OCI-LY1 (cell line): ENCODE results near the gene HMGB3.

Experiments
- H2AFZ ChIP-seq: fragments of 200-600 bp; sonication (generic), shearing (Covaris generic); 2 replicates; pipeline ENCODE4 v1.6.0; 2014; ENCODE audit warnings: antibody characterized with exemption, mild to moderate bottlenecking, low read length
- H3F3A ChIP-seq: fragments of 200-600 bp; sonication (generic), shearing (Covaris generic); 2 replicates; pipeline ENCODE4 v1.6.0; 2014; ENCODE audit warnings: mild to moderate bottlenecking, antibody characterized with exemption, low read length, moderate library complexity; ENCODE audit not compliant: insufficient read depth
- H3K27ac ChIP-seq: fragments of 200-600 bp; sonication (generic); 2 replicates; pipeline ENCODE4 v1.5.1; 2014; ENCODE audit warnings: low read length, mixed run types, mild to moderate bottlenecking, low read depth; ENCODE audit not compliant: poor library complexity, severe bottlenecking
- H3K27me3 ChIP-seq: fragments of 200-600 bp; sonication (generic); 2 replicates; pipeline ENCODE4 v1.6.0; 2014; ENCODE audit warnings: antibody characterized with exemption, mild to moderate bottlenecking, low read length, moderate library complexity; ENCODE audit not compliant: insufficient read depth
- H3K36me3 ChIP-seq: fragments of 200-600 bp; sonication (generic); 2 replicates; pipeline ENCODE4 v1.6.1; 2014; ENCODE audit warnings: mild to moderate bottlenecking, antibody characterized with exemption, low read length, moderate library complexity, mixed read lengths; ENCODE audit not compliant: insufficient read depth
- H3K4me1 ChIP-seq: fragments of 200-600 bp; sonication (generic); 2 replicates; pipeline ENCODE4 v1.5.1; 2014; ENCODE audit warnings: mild to moderate bottlenecking, low read length, moderate library complexity; ENCODE audit not compliant: insufficient read depth, severe bottlenecking
- H3K4me2 ChIP-seq: fragments of 200-600 bp; sonication (generic), shearing (Covaris generic); 2 replicates; pipeline ENCODE4 v1.6.1; 2014; ENCODE audit warnings: low read length
- H3K4me3 ChIP-seq: fragments of 200-600 bp; sonication (generic); 2 replicates; pipeline ENCODE4 v1.5.1; 2014; ENCODE audit warnings: low read length, low read depth, mild to moderate bottlenecking, mixed read lengths; ENCODE audit not compliant: poor library complexity, severe bottlenecking
- H3K79me2 ChIP-seq: fragments of 200-600 bp; shearing (Covaris generic); 2 replicates; pipeline ENCODE4 v1.6.1; 2016; ENCODE audit warnings: mixed run types, low read length, mixed read lengths; ENCODE audit not compliant: insufficient read depth
- H3K9ac ChIP-seq: fragments of 200-600 bp; sonication (generic), shearing (Covaris generic); 2 replicates; pipeline ENCODE4 v1.6.1; 2014; ENCODE audit warnings: mild to moderate bottlenecking, low read length, mixed read lengths
- H3K9me2 ChIP-seq: fragments of 200-600 bp; sonication (generic), shearing (Covaris generic); 2 replicates; pipeline ENCODE4 v1.6.1; 2014; ENCODE audit warnings: low read depth, mild to moderate bottlenecking, low read length, mixed read lengths
- H3K9me3 ChIP-seq: fragments of 200-600 bp; shearing (Covaris generic); 2 replicates; pipeline ENCODE4 v1.6.1; 2014; ENCODE audit warnings: low read length, mixed read lengths
- H4K20me1 ChIP-seq: fragments of 200-600 bp; sonication (generic), shearing (Covaris generic); 2 replicates; pipeline ENCODE4 v1.6.0; 2016; ENCODE audit warnings: mild to moderate bottlenecking, low read length; ENCODE audit not compliant: insufficient read depth
- CTCF ChIP-seq: fragments of 200-600 bp; sonication (generic), shearing (Covaris generic); IDR thresholded peaks from 2 replicates; pipeline ENCODE4 v1.5.1; 2017; ENCODE audit warnings: mild to moderate bottlenecking, antibody characterized with exemption, low read length, moderate library complexity, mixed read lengths
- EZH2 ChIP-seq: fragments of 200-600 bp; sonication (generic), shearing (Covaris generic); IDR thresholded peaks from 2 replicates; pipeline ENCODE4 v1.8.0; 2017; ENCODE audit warnings: borderline replicate concordance, mixed run types, mild to moderate bottlenecking, antibody characterized with exemption, low read length, moderate library complexity, mixed read lengths

Gene HMGB3

DNA sequence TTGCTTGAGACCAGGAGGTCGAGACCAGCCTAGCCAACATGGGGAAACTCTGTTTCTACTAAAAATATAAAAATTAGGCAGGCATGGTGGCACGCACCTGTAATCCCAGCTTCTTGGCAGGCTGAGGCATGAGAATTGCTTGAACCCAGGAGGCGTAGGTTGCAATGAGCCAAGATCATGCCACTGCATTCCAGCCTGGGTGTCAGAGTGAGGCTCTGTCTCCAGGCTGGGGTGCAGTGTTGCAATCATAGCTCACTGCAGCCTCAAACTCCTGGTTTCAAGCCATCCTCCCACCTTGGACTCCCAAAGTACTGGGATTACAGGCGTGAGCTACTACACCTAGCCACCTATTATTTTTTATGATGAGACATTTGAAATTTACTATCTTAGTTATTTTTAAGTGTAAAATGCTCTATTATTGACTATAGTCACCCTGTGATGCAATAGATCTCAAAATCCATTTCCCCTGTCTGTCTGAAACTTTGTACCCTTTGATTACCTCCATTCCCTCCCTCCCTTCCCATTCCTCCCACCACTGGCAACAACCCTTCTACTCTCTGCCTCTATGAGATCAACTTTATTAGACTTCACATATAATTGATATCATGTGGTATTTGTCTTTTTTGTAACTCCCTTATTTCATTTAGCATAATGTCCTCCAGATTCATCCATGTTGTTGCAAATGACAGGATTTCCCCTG is 23.4 kb downstream of the HMGB3 start:
- H3K79me2 ChIP-seq: no peaks in the 10 kb centered on the region
- no peaks in the 10 kb centered on the region for H3K9me2 ChIP-seq
- TF ChIP-seq EZH2: no peak
- no peak for TF ChIP-seq CTCF
- no peak overlapping the region for H3K27ac ChIP-seq
- H3K9me3 ChIP-seq: no peaks in the 10 kb centered on the region
- no peaks in the 10 kb centered on the region for H3K27me3 ChIP-seq
- H3K4me1 ChIP-seq: no peaks in the 10 kb centered on the region
- H2AFZ ChIP-seq: no peak overlapping the region
- no peaks in the 10 kb centered on the region for H3F3A ChIP-seq
- H3K36me3 ChIP-seq: no peaks in the 10 kb centered on the region
- no peak overlapping the region for H3K4me3 ChIP-seq
- no peaks in the 10 kb centered on the region for H4K20me1 ChIP-seq
- H3K4me2 ChIP-seq: no peak overlapping the region
- no peak overlapping the region for H3K9ac ChIP-seq

- Histone ChIP-seq H3K4me1 (no peaks in the 10 kb centered on the region), H3K79me2 (no peaks in the 10 kb centered on the region), H3K9me2 (no peaks in the 10 kb centered on the region), H3K36me3 (no peaks in the 10 kb centered on the region), H3F3A (no peaks in the 10 kb centered on the region), H3K9ac (no peak overlapping the region), H3K9me3 (no peaks in the 10 kb centered on the region), H3K27me3 (no peaks in the 10 kb centered on the region), H2AFZ (no peak overlapping the region), H3K27ac (no peak overlapping the region), H3K4me2 (no peak overlapping the region), H4K20me1 (no peaks in the 10 kb centered on the region), H3K4me3 (no peak overlapping the region)
- TF ChIP-seq CTCF: no peak
- no peak for TF ChIP-seq EZH2
Measured at GRCh38 chrX:151009582-151009981, 26.4 kb downstream of the HMGB3 start.

GRCh38 chrX:151013164-151013743 is 30.1 kb downstream of the HMGB3 start:
- H3F3A ChIP-seq: no peaks in the 10 kb centered on the region
- no peaks in the 10 kb centered on the region for H3K4me1 ChIP-seq
- no peak overlapping the region for H3K27ac ChIP-seq
- H3K9ac ChIP-seq: no peak overlapping the region
- H3K9me3 ChIP-seq: no peaks in the 10 kb centered on the region
- no peaks in the 10 kb centered on the region for H4K20me1 ChIP-seq
- H3K36me3 ChIP-seq: no peaks in the 10 kb centered on the region
- no peaks in the 10 kb centered on the region for H3K27me3 ChIP-seq
- H3K79me2 ChIP-seq: no peaks in the 10 kb centered on the region
- H2AFZ ChIP-seq: no peak overlapping the region
- H3K4me3 ChIP-seq: no peak overlapping the region
- TF ChIP-seq CTCF (no peak), EZH2 (no peak)
- H3K4me2 ChIP-seq: no peak overlapping the region
- no peaks in the 10 kb centered on the region for H3K9me2 ChIP-seq
